GM21619 (cell line): ENCODE measurements around the gene DFFB.
"Not testable (repeated sequence)": the region's sequence is repeated elsewhere in the genome, so short reads cannot be mapped to it uniquely, and the experiment has no call there.

Experiments used
- ATAC-seq: cut with Tn5 transposase; IDR thresholded peaks from one replicate; pipeline ENCODE4 v1.9.1; 2021; ENCODE audit not compliant: unreplicated experiment

Gene DFFB

GRCh38 chr1:3856923-3857790 is at the start of gene DFFB, which contains the start of gene CEP104:
Gene DFFB, plus strand, starts transcription at chr1:3857476. Its CDS starts 128 bp downstream, at chr1:3857604.
Gene CEP104, minus strand, starts transcription at chr1:3857211. Its CDS starts 4,804 bp downstream, at chr1:3852407.
- peak; percentile 95 for ATAC-seq

GRCh38 chr1:3807769-3808168 is 49.5 kb upstream of the DFFB start:
- ATAC-seq: no peak

DNA sequence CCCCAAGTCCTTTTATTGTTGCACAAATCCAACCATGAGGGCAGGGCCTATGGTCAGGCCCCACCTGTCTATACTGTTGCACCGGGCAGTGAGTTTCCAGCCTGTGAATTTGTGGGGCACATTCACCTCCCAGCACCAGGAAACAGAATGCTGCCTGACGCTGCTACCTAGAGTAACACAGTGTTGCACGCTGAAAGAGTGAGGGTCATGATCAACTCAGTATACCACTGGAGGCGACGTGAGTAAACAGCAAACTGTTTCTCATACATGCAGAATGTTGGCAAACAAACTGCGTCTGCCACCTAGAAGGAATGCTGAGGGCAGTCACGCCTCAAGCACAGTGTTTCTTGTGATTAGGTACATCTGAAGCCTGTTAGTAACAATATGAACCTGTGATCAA is 47.6 kb upstream of the DFFB start:
- no peak for ATAC-seq

- ATAC-seq: not testable (repeated sequence)
Observed at GRCh38 chr1:3810149-3810761, 47.0 kb upstream of the DFFB start.

DNA sequence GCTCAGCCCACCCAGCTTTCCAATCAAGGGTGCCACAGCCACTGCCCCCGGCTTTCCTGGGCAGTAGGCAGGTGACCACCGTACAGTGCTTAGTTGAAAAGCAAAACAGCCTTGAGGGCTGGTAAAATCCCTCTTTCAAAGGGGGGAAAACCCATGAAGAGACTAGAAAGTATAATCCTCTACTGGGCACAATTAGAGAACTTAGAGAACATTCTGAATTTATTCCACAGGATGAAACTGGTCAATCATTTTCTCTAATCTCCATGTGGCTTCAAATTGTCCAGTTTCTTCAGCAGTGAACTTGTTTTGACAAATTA is 45.7 kb upstream of the DFFB start:
- ATAC-seq: no peak

GRCh38 chr1:3814065-3814464 is 43.2 kb upstream of the DFFB start:
- no peak for ATAC-seq

GRCh38 chr1:3814771-3815561 is 42.3 kb upstream of the DFFB start:
- no peak for ATAC-seq

DNA sequence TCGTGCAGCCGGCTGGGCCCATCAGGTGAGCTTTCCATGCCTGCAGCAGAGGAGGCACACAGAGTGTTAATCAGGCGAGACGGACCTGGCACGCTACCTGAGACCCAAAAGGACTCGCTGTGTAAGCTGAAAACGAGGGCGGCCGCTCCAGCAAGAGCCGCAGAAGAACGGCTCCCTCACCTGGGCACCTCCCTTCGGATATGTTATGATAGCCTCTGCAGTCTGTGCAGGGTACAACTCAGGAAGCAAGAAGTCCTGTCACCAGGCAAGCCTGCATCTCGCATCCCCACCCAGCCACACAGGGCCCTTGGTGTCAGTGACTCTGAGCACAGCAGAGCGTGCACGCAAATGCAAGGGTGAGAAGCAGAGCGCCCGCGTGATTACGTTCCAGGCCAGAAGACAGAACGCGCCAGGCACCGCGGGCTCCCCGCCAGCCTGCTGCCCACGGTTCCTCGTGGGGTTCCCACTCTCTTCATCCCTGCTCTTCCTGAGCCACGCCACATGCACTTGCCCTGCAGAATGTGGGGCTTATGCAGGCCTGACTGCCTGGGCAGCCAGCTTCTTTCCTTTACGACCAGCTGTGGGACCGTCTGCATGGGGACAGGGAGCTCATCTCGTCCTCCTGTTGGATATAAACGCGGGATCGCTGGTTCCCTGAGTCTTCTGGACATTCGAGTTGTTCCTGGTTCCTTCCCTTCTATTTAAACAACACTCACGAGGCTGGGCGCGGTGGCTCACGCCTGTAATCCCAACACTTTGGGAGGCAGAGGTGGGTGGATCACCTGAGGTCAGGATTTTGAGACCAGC is 40.7 kb upstream of the DFFB start:
- no peak for ATAC-seq

GRCh38 chr1:3817138-3817740 is 40.0 kb upstream of the DFFB start:
- no peak for ATAC-seq

DNA sequence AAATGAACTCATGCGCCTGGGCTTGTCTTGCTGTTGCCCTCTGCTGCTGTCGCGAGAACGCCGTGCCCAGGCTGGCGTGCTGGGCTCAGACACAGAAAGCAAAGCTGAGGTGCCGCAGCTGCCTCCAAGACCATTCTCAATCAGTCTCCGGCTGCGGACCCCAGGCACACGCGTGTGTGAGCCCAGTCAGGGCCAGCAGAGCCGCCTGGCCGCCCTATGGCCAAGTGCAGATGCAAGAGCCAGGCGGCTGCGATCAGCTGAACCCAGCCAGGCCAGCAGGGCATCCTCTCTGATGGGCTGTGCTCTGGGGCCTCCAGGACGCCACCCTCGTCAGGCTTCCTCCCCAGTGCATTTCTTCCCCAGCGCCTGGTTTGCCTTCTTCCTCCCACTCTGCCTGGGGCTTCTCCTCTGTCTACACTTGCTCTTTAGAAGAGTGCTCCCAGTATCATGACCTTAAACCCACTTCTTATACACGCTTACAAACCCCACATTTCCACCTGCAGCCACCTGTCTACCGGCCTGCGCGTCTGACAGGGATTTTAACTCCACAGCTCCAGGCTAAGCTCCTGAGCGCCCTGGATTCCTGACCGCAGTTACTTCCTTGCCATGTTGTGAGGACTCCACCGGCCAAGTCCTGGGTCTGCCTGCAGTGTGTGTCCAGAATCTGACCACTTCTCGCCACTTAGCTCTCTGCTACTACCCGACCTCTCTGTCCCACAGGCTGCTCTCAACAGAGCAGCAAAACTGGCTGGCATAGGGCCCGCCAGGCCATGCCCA is 39.3 kb upstream of the DFFB start:
- ATAC-seq: no peak

DNA sequence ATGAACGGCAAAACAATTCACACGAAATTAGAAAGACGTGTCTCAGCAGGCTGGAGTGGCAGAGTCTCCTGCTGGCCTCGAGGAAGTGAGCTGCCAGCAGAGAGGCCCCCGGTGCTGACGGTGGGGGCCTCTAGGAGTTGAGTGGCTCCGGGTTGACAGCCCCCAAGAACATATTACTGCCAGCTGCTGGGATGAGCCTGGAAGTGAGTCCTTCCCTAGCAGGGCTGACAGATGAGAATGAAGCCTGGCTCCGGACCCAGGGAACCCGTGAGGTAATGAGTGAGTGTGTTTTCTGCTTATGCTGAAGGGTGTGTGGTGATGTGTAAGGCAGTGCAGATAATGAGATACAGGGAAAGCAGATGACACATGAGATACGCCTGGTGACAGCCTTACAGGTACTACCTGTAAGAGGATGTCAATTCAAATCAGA is 37.5 kb upstream of the DFFB start:
- ATAC-seq: no peak

GRCh38 chr1:3820316-3820715 is 37.0 kb upstream of the DFFB start:
- ATAC-seq: no peak

DNA sequence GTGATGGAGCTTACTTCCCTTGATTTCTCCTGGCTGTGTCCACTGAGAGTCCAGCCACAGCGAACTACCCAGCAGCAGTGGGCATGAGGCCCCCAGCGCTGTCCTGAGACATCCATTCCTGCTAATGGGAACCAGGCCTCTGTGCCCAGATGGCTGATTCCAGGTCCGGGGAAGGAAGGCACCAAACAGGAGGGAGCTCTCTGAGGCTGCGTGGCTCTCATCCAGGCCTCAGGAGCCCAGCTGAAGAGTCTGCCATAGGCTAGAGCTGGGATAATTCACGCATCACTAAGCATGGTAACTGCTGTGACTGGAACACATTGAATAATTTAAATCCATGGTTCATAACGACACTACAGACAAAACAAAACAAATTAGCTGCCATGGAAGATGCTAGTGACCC is 36.3 kb upstream of the DFFB start:
- ATAC-seq: no peak

DNA sequence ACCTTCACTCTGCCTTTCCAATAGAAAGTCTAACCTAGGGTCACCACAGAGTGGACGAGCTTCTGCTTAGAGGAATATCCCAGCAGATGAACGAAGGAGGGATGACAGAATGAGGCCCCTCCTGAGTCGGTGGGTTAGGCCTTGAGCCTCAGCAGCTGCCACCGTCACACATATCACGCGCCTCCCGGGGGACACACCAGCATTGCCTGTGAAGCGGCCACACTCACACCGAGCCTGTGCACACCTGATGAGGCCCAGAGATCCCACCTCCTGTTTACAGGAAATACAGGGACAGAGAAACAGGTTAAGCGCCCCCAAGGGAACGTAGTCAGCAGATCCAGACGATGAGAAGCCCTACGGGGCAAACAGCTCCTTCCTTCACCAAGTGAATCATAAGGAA is 35.8 kb upstream of the DFFB start:
- ATAC-seq: no peak

GRCh38 chr1:3821908-3822307 is 35.4 kb upstream of the DFFB start:
- ATAC-seq: no peak

- ATAC-seq: no peak
Observed at GRCh38 chr1:3822421-3822820, 34.9 kb upstream of the DFFB start.

DNA sequence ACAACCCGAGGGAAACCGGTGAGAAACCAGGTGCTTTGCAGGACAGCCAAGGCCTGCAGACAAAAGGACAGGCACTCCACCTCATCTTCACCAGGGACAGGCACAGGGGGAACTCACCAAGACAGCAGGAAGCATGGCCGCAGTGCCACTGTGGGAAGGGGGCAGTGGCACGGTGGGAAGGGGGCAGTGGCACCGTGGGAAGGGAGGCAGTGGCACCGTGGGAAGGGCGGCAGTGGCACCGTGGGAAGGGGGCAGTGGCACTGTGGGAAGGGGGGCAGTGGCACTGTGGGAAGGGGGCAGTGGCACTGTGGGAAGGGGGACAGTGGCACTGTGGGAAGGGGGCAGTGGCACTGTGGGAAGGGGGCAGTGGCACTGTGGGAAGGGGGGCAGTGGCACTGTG is 32.6 kb upstream of the DFFB start:
- no peak for ATAC-seq

- no peak for ATAC-seq
Observed at GRCh38 chr1:3825356-3825755, 31.9 kb upstream of the DFFB start.

DNA sequence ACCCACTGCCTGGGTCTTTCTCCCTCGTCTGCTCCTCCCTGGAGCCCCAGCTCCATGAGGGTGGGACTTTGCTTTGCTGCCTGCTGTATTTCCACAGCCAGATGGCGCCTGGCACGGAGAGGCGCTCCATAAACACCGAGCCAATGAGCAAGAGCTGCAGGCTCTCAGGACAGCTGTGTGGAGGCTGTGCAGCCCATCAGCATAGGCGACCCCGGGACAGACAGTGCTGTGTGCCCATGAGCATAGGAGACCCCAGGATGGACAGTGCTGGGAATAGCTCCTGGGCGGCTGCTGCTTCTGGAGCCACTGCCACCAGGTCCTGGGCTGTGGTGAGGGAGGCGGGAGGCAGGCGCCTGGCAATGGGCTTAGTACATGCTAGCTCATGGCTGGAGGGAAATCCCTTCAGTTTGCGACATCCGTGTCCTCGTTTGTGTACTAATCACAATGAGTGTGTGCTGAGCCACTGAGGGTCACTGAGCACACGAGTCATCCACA is 29.4 kb upstream of the DFFB start:
- no peak for ATAC-seq

- no peak for ATAC-seq
Observed at GRCh38 chr1:3828391-3828790, 28.9 kb upstream of the DFFB start.
